Endothelial cell of umbilical vein (primary cell): Measurements from ENCODE around the gene AMIGO3. TPM values are rescaled to one million over a fixed set of nuclear protein-coding genes. Genes with fewer than 3 reads are reported as not detected.

Source experiments
- BruUV-seq: library from RNA; stranded (reverse); fragments of 400-500 nt; replicated peaks from 2 replicates; lab custom pipeline; 2021; lab: Mats Ljungman, UMichigan
- CTCF ChIA-PET: fragments of 300-600, 350-600 bp; sonication (Branson Sonifier 250); formaldehyde crosslinking; loops from one replicate; lab custom pipeline; 2021; ENCODE audit warnings: antibody characterized with exemption, inconsistent platforms; lab: Charles Lee
- POLR2A ChIA-PET: fragments of 300-600, 350-600 bp; sonication (Branson Sonifier 250); formaldehyde crosslinking; loops from one replicate; lab custom pipeline; 2021; ENCODE audit warnings: antibody characterized with exemption, inconsistent platforms; lab: Charles Lee
- DNase-seq: peaks from one replicate; pipeline ENCODE4 v3.0.0-alpha.2; 2011; ENCODE audit warnings: low read depth, low spot score
- FAIRE-seq: peaks from 2 replicates; lab custom pipeline; 2011; peaks lifted over from hg19 to GRCh38; lab: Jason Lieb, UNC
- H2AFZ ChIP-seq: 2 replicates; pipeline ENCODE4 v1.6.0; 2012; ENCODE audit warnings: low read depth, low read length, control low read depth, inconsistent platforms
- H3K27ac ChIP-seq: 2 replicates; pipeline ENCODE4 v1.5.1; 2011; ENCODE audit warnings: low read depth, mild to moderate bottlenecking, control low read depth, low read length, moderate library complexity; ENCODE audit not compliant: insufficient read depth
- H3K27me3 ChIP-seq, 2 experiments: 2 replicates each; pipeline versions ENCODE4 v1.6.0 to v1.6.1; 2011; ENCODE audit warnings: low read length in 2 of 2, mixed read lengths in 1 of 2; ENCODE audit not compliant: control insufficient read depth in 2 of 2, insufficient read depth in 2 of 2
- H3K36me3 ChIP-seq, 2 experiments: 2 replicates in 1 of 2; 3 replicates in 1 of 2; pipeline ENCODE4 v1.5.1; 2011; ENCODE audit warnings: low read length in 2 of 2, mild to moderate bottlenecking in 1 of 2, moderate library complexity in 1 of 2; ENCODE audit not compliant: control insufficient read depth in 2 of 2, insufficient read depth in 2 of 2; ENCODE audit errors: extremely low read depth in 1 of 2
- H3K4me1 ChIP-seq: 3 replicates; pipeline ENCODE4 v1.5.1; 2011; ENCODE audit warnings: mild to moderate bottlenecking, low read length; ENCODE audit not compliant: control insufficient read depth, insufficient read depth; ENCODE audit errors: extremely low read depth
- H3K4me2 ChIP-seq: 2 replicates; pipeline ENCODE4 v1.6.1; 2011; ENCODE audit warnings: low read length, control low read depth, mixed read lengths; ENCODE audit not compliant: insufficient read depth
- H3K4me3 ChIP-seq, 3 experiments: fragments of 200-600 bp in 1 of 3; sonication (generic), shearing (Covaris generic) in 1 of 3; replicated peaks in 1 of 3; 2 replicates each; pipeline ENCODE4 v1.5.1; 2011 to 2016; ENCODE audit warnings: control low read depth in 3 of 3, low read length in 3 of 3, mild to moderate bottlenecking in 2 of 3, inconsistent platforms in 1 of 3, low read depth in 1 of 3, moderate library complexity in 1 of 3; ENCODE audit not compliant: insufficient read depth in 1 of 3
- H3K79me2 ChIP-seq: 2 replicates; pipeline ENCODE4 v1.6.0; 2012; ENCODE audit warnings: low read length, inconsistent platforms; ENCODE audit not compliant: control insufficient read depth, insufficient read depth
- H3K9ac ChIP-seq: replicated peaks from 2 replicates; pipeline ENCODE3; 2011; ENCODE audit warnings: low read length, control low read depth; ENCODE audit not compliant: insufficient read depth; ENCODE audit errors: extremely low read depth
- H3K9me1 ChIP-seq: replicated peaks from 3 replicates; pipeline ENCODE4 v1.6.0; 2011; ENCODE audit warnings: mild to moderate bottlenecking, low read length; ENCODE audit not compliant: control insufficient read depth, insufficient read depth; ENCODE audit errors: extremely low read depth
- H3K9me3 ChIP-seq: replicated peaks from 2 replicates; pipeline ENCODE4 v1.5.1; 2012; ENCODE audit warnings: low read length, inconsistent platforms; ENCODE audit not compliant: control insufficient read depth, insufficient read depth
- H4K20me1 ChIP-seq: replicated peaks from 2 replicates; pipeline ENCODE3; 2011; ENCODE audit warnings: mild to moderate bottlenecking, low read length; ENCODE audit not compliant: control insufficient read depth, insufficient read depth; ENCODE audit errors: extremely low read depth
- EZH2 ChIP-seq: IDR thresholded peaks from 2 replicates; pipeline ENCODE4 v1.6.1; 2012; ENCODE audit warnings: borderline replicate concordance, low read depth, mild to moderate bottlenecking, moderate library complexity, low read length, inconsistent platforms; ENCODE audit not compliant: severe bottlenecking
- FOS ChIP-seq: IDR thresholded peaks from 2 replicates; pipeline ENCODE4 v1.6.1; 2011; ENCODE audit warnings: mild to moderate bottlenecking, low read length, moderate library complexity, borderline replicate concordance; ENCODE audit not compliant: insufficient read depth
- GATA2 ChIP-seq: IDR thresholded peaks from 2 replicates; pipeline ENCODE4 v1.7.0; 2011; ENCODE audit warnings: low read depth, mild to moderate bottlenecking, moderate library complexity, mixed read lengths, low read length; ENCODE audit not compliant: insufficient read length, insufficient read depth
- JUN ChIP-seq: IDR thresholded peaks from 2 replicates; pipeline ENCODE4 v1.6.1; 2011; ENCODE audit warnings: borderline replicate concordance, low read depth; ENCODE audit not compliant: insufficient read length, insufficient read depth
- MYC ChIP-seq: IDR thresholded peaks from one replicate; pipeline ENCODE4 v1.6.1; 2011; ENCODE audit warnings: mild to moderate bottlenecking, low read depth, low read length
- POLR2A ChIP-seq: IDR thresholded peaks from 2 replicates; pipeline ENCODE4 v1.6.1; 2012; ENCODE audit warnings: low read depth, mild to moderate bottlenecking, control low read depth, low read length
- POLR2AphosphoS5 ChIP-seq: IDR thresholded peaks from 2 replicates; pipeline ENCODE4 v1.6.1; 2012; ENCODE audit warnings: low read depth, mild to moderate bottlenecking, control low read depth, low read length, moderate library complexity; ENCODE audit not compliant: insufficient read depth
- dilution Hi-C: fragments of 300-500 bp; cut with MboI; formaldehyde crosslinking; loops from one replicate; pipeline ENCODE4 v1.15.0; 2019; ENCODE audit warnings: low sequenced_read_pairs; ENCODE audit not compliant: extremely low pct_ligation_motif_present
- intact Hi-C: fragments of 100-400 bp; cut with micrococcal nuclease; formaldehyde crosslinking; loops from one replicate; pipeline ENCODE4 v1.10.0; 2022
- polyA plus RNA-seq, 4 experiments: library from polyadenylated mRNA; depleted of rRNA in 3 of 4; stranded (reverse) in 3 of 4; unstranded in 1 of 4; fragments of >200 nt; gene quantifications; 2 replicates each; pipeline versions ENCODE4 v1.2.1 to v1.2.3, GENCODE V29; 2011 to 2012; ENCODE audit warnings: missing spikeins in 1 of 4
- total RNA-seq: library from RNA; stranded (reverse); gene quantifications from 2 replicates; pipeline ENCODE4 v1.2.3, GENCODE V29; 2021
- TF ChIP-seq, protein P1 (sequence below): IDR thresholded peaks from 2 replicates; pipeline ENCODE4 v1.6.1; 2011; ENCODE audit not compliant: insufficient read depth, insufficient read length
- TF ChIP-seq, protein P2 (sequence below), 2 donors: IDR thresholded peaks; 1 replicate in 1 of 2; 2 replicates in 1 of 2; pipeline ENCODE4 v1.5.1; 2011; ENCODE audit warnings: low read length in 2 of 2, mild to moderate bottlenecking in 2 of 2, moderate library complexity in 2 of 2, control low read depth in 1 of 2, inconsistent platforms in 1 of 2, low read depth in 1 of 2; ENCODE audit not compliant: insufficient read depth in 1 of 2; ENCODE audit errors: extremely low read depth in 1 of 2

Gene AMIGO3
- total and polyA plus RNA-seq, 2 donors (not counting 3 experiments of a cell fraction or from before 2014, with no cell fraction given) = 0.21 TPM; not detected in 1

DNA sequence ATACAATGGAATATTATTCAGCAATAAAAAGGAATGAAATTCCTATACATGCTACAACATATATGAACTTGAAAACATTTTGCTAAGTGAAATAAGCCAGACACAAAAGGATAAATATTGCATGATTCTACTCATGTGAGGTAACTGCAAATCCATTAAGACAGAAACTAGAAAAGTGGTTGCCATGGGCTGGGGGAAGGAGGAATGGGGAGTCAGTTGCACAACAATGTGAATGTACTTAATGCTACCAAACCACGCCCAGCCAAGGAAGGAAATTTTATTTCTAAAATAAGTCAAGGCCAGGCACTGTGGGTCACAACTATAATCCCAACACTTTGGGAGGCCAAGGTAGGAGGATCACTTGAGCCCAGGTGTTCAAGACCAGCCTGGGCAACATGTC, 14.1 kb upstream of the AMIGO3 start:
- Histone ChIP-seq H3K4me1 (no peaks in the 10 kb centered on the region), H4K20me1 (no peaks in the 10 kb centered on the region), H3K4me2 (no peak overlapping the region), H3K27me3 (no peaks in the 10 kb centered on the region), H3K36me3 (peaks cover 6 to 20% of the 10 kb centered on the region in 2 experiments), H3K4me3 (no peak overlapping the region), H2AFZ (no peak overlapping the region), H3K9me1 (no peaks in the 10 kb centered on the region), H3K27ac (no peak overlapping the region), H3K79me2 (peaks cover 2% of the 10 kb centered on the region), H3K9me3 (no peaks in the 10 kb centered on the region), H3K9ac (no peak overlapping the region)
- DNase-seq (no peak), FAIRE-seq (peak; percentile 12)
- no peak for TF ChIP-seq GATA2
- TF ChIP-seq EZH2 = no peak
- TF ChIP-seq, protein P1, sequence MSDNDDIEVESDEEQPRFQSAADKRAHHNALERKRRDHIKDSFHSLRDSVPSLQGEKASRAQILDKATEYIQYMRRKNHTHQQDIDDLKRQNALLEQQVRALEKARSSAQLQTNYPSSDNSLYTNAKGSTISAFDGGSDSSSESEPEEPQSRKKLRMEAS = no peak
- TF ChIP-seq MYC = no peak
- no peak for TF ChIP-seq POLR2AphosphoS5
- TF ChIP-seq, protein P2, sequence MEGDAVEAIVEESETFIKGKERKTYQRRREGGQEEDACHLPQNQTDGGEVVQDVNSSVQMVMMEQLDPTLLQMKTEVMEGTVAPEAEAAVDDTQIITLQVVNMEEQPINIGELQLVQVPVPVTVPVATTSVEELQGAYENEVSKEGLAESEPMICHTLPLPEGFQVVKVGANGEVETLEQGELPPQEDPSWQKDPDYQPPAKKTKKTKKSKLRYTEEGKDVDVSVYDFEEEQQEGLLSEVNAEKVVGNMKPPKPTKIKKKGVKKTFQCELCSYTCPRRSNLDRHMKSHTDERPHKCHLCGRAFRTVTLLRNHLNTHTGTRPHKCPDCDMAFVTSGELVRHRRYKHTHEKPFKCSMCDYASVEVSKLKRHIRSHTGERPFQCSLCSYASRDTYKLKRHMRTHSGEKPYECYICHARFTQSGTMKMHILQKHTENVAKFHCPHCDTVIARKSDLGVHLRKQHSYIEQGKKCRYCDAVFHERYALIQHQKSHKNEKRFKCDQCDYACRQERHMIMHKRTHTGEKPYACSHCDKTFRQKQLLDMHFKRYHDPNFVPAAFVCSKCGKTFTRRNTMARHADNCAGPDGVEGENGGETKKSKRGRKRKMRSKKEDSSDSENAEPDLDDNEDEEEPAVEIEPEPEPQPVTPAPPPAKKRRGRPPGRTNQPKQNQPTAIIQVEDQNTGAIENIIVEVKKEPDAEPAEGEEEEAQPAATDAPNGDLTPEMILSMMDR (IDR thresholded peaks at IDR 0.05; ENCODE audit: extremely low read depth in 1 of 2, insufficient read depth in 1 of 2, low read depth in 1 of 2, low read length in 2 of 2) = no peak
- no peak for TF ChIP-seq JUN
- no peak for TF ChIP-seq POLR2A
- TF ChIP-seq FOS = no peak
- CTCF ChIA-PET = interaction anchor here (0.6 kb wide), 1 partner anchor 10 kb away, joined by 4 read pairs; the partner anchor contains the start of gene GMPPB
- POLR2A ChIA-PET = no interaction called here
- dilution Hi-C loops = no loop called here
- intact Hi-C loops = no loop called here
- no TSS peak for BruUV-seq
